ENCODE data around the gene GALNT3. TPM values are rescaled to one million over a fixed set of nuclear protein-coding genes. Genes with fewer than 3 reads are reported as not detected.

GALNT3 gene
- total RNA-seq, 1 experiment from 2014 or later = 0.10 TPM

GRCh38 chr2:165772183-165772582, 21.9 kb downstream of the GALNT3 start:
- no TSS peak for BruUV-seq (replicated peaks)

GRCh38 chr2:165766326-165766927, 27.6 kb downstream of the GALNT3 start:
- in situ Hi-C loops (cut with HindIII; ENCODE audit: low pct_unique_long_range_greater_than_20kb, low sequenced_read_pairs) (no loop called here), intact Hi-C loops (cut with micrococcal nuclease; ENCODE audit: unreplicated experiment) (no loop called here)
- TF ChIP-seq REST (IDR thresholded peaks at IDR 0.05; ENCODE audit: insufficient read depth in 1 of 2, low read depth in 2 of 2, low read length in 1 of 2) (no peak), POLR2AphosphoS5 (IDR thresholded peaks at IDR 0.05; ENCODE audit: low read depth, low read length) (no peak), CTCF (IDR thresholded peaks at IDR 0.05) (no peak), TCF7L2 (IDR thresholded peaks at IDR 0.05; ENCODE audit: low read depth, low read length) (no peak), SIN3A (IDR thresholded peaks at IDR 0.05; ENCODE audit: borderline replicate concordance, insufficient read depth, low read depth, low read length) (no peak)
- Histone ChIP-seq H3K9me3 (ENCODE audit: control insufficient read depth, insufficient read depth, low read depth, low read length) (no peaks in the 10 kb centered on the region), H3K27me3 (ENCODE audit: control insufficient read depth, insufficient read depth, low read length) (no peaks in the 10 kb centered on the region; the same call in 1 of the 2 replicates), H3K27ac (ENCODE audit: low read length) (no peak overlapping the region), H3K36me3 (ENCODE audit: control insufficient read depth, insufficient read depth, low read length) (no peaks in the 10 kb centered on the region), H3K4me1 (ENCODE audit: control insufficient read depth, insufficient read depth, low read length) (no peaks in the 10 kb centered on the region), H3K4me3 (ENCODE audit: low read depth in 2 of 2, low read length in 2 of 2) (no peak overlapping the region)
- ChIA-PET POLR2A (no interaction called here), CTCF (no interaction called here)
- BruUV-seq (replicated peaks) = no TSS peak
- no peak for ATAC-seq
- DNase-seq (ENCODE audit: low read depth, low spot score) = no peak

More at GRCh38 chr2:165772183-165772582, 21.9 kb downstream of the GALNT3 start:
- H3K4me1 ChIP-seq (ENCODE audit: control insufficient read depth, insufficient read depth, low read length) = no peaks in the 10 kb centered on the region
- no peaks in the 10 kb centered on the region for H3K36me3 ChIP-seq (ENCODE audit: control insufficient read depth, insufficient read depth, low read length)
- no peaks in the 10 kb centered on the region for H3K9me3 ChIP-seq (ENCODE audit: control insufficient read depth, insufficient read depth, low read depth, low read length)
- no peak overlapping the region for H3K4me3 ChIP-seq (ENCODE audit: low read depth in 2 of 2, low read length in 2 of 2)
- in situ Hi-C loops (cut with HindIII; ENCODE audit: low pct_unique_long_range_greater_than_20kb, low sequenced_read_pairs) = no loop called here
- no peaks in the 10 kb centered on the region for H3K27me3 ChIP-seq (ENCODE audit: control insufficient read depth, insufficient read depth, low read length)
- POLR2A ChIA-PET = no interaction called here
- TF ChIP-seq TCF7L2 (IDR thresholded peaks at IDR 0.05; ENCODE audit: low read depth, low read length) = no peak
- TF ChIP-seq SIN3A (IDR thresholded peaks at IDR 0.05; ENCODE audit: borderline replicate concordance, insufficient read depth, low read depth, low read length) = no peak
- TF ChIP-seq POLR2AphosphoS5 (IDR thresholded peaks at IDR 0.05; ENCODE audit: low read depth, low read length) = no peak
- no peak for TF ChIP-seq CTCF (IDR thresholded peaks at IDR 0.05)
- TF ChIP-seq REST (IDR thresholded peaks at IDR 0.05; ENCODE audit: insufficient read depth in 1 of 2, low read depth in 2 of 2, low read length in 1 of 2) = no peak
- ATAC-seq (no peak), DNase-seq (ENCODE audit: low read depth, low spot score) (no peak)
- CTCF ChIA-PET = no interaction called here
- H3K27ac ChIP-seq (ENCODE audit: low read length) = no peak overlapping the region
- intact Hi-C loops (cut with micrococcal nuclease; ENCODE audit: unreplicated experiment) = no loop called here

Measured in Panc1 (cell line).